HG02571 (cell line): ENCODE data around the gene SDC1.
A peak's percentile ranks its signal among the peaks of the same experiment; 100 is the strongest.

Source experiments
- ATAC-seq: cut with Tn5 transposase; IDR thresholded peaks from one replicate; pipeline ENCODE4 v1.9.1; 2021; ENCODE audit warnings: mild to moderate bottlenecking, moderate library complexity; ENCODE audit not compliant: unreplicated experiment

The SDC1 gene

DNA sequence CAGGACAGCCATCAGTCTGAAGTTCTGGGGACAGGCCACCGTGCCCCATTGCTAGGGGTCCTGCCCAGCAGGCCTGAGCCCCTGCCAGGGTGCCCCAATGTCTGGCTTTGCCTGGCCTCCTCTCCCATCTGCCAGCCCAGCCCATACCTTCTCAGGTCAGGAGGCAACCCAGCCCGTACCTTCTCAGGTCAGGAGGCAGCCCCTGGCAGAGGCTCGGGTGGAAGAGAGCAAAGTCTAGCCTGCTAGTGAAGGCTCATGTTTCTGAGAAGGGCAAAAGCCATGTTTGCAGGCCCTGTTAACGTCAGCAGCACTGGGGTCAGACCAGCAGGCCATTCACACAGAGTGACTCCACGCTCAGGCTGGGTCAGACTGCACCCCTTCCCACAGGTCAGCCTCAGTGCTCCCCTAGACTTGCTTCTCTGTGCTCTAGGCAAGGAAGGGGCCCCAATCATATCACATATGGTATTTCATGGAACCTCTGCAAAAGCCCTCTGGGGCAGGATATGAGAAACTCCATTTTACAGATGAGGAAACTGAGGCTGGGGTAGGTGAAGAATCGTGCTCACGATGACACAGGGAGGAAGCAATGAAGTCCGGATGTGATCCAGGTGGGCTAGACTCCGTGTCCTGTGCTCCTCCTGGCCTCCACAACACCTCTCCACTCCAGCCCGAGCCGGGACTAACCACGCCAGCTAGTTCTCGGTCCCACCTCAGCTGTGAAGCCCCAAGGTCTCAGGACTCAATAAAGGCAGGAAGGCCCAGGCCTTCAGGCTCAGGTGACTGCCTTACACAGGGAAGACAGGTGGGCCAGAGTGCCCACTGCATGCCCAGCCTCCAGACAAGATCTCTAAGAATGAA, 9.5 kb downstream of the SDC1 start:
- no peak for ATAC-seq

DNA sequence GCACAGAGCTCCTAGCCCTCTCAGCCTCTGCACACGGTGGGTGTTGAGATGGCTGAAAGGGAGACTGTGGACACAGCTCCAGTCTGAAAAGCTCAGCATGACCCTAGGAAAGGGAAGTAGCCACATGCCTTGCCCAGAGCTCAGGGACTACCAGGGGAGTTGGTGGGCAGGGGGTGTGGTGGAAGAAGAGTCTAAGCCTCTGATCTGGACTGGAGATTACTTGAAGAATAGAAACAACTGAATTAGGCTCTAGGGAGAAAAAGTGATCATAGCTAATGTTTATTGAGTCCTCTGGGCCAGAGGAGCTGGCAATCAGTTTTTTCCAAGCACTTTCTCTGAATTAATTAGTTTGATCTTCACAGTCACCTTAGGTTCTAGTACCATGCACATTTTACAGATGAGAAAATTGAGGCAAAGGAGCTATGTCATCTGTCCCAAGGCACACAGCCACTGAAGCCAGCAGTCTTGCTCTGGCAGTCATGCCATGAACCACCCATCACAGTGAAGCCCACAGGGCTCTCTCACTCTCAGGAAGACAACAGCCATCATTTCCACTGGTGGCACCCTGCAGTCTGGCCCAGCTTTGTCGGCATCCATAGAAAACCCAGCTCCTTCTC, 10.3 kb downstream of the SDC1 start:
- ATAC-seq: no peak

DNA sequence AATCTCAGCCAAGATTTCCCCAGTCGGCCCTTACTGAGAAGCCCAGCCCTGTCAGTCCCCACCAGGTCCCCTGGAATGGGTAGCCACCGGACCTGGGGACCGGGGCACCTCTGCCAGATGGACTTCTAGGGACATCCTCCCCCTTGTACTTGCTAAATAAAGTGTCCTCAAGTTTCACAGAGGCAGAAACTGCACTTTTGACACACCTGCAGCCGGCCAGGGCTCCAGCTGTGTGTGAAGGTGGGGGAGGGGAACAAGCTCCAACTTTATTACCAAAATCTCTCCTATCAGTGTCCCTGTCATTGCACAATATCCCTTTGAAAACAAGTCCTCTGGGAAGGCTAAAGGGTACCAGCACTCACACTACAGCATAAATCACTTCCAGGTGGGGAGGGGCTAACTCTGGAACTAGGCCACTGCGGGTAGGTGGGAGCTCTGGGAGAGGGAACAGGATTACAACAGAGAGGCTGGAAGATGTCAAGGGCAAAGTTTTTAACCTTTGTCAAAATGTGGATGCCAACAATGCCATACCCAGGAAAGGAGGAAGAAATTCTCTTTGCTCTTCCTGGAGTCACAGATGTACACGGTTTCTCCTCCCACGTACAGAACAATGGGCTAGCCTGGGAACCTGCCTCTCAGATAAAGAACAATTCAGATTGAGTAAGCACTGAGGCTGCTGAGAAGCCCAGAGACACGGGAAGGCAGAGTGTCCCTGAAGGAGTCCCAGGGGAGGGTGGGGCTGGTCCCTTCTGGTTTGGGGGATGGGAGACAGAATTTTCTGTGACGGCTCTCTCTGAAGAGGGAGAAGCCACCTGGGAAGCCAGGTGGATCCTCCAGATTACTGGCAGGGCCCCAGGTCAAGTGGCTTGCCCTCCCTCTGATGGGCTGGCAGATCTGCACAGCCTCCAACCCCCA, 11.0 kb downstream of the SDC1 start:
- no peak for ATAC-seq

DNA sequence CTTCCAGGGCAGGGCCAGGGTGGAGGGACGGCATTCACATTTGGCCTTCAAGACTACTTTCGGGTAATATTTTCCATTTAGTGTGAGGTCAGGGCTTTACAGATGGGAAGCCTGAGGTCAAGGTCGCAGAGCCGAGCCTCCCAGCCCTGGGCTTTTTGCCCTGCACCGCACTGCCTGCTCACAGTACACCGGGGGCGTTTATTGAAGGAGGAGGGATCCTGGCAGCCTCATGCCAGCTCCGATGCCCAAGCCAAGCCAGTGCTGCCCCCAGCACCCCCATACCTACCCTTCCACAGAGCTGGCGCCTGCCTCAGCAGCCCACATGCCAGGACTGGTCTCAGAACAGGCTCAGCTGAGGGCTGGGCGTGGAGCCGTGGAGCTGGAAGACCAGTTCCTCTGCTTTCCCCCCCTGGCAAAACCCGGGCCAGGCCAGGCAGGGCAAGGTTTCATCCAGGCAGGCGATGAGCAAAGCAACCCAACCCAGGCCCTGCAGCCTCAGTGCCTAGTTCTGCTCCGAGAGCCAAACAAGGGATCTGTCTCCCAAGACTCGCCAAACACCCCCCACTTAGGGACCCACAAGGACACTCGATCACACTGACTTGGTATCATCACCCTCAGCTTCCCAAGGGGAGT, 11.9 kb downstream of the SDC1 start:
- no peak for ATAC-seq

DNA sequence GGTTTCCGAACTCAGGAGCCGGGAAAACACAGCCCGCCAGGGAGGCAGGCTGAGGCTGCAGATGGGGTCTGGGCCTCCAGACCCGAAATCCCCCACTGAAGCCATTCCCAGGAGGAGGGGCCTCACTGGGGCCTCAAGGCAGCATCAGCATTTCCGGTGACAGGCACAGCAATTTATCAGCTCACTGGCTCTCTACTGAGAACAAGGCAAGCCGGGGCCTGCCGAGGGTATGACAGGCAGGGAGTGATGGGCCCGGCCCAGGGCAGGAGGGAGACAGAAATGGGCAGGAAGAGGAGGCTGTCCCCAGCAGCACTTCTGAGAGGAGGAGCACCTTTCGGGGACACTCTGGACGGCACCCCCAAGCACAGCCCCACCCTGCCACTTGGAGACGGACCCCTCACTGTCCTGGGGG, 12.5 kb downstream of the SDC1 start:
- ATAC-seq: peak; percentile 40

DNA sequence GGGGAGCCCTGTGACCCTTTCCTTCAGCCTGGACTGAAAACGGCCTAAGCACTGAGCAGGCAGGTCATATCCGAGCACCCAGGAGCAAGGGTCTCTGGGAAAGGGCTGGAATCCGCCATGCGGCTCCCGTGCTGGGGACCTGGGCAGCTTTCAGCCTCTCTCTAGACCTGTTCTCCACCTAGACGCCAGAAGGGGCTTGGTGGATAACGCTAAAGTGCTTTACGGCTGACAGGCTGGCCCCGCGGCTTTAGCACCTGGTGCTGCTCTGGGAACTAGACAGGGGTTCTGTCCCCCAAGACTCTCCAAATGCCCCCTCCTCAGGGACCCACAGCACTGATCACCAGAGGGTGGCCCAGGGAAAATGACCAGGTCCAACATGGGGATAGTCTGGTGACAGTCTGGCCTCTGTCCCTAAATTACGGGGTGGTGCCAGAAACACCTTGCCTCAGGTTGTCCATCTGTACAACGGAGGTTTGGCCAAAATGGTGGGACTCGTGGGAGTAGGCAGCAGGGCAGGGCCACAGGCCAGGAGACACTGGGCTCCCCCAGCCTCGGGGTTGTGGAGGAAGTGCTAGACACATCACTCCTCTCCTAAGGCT, 13.0 kb downstream of the SDC1 start:
- ATAC-seq: no peak

DNA sequence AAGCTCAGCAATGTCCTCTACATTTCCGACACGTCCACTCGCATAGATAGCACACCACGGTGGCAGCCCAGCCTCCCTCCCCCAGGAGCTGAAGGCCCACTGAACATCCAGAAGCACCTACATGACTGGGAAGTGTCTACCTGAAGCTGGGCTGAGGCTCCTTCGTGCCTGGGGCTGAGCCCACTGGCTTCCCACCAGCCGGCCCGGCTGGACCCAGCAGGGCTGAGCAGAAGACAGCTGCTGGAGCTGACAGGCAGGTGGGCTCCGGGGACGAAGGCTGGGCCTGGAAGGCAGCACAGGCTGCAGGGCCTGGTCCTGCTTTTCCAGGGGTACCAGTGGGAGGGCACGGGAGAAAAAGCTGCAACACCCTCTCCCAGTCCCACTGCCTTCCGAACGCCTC, 13.5 kb downstream of the SDC1 start:
- ATAC-seq: no peak

DNA sequence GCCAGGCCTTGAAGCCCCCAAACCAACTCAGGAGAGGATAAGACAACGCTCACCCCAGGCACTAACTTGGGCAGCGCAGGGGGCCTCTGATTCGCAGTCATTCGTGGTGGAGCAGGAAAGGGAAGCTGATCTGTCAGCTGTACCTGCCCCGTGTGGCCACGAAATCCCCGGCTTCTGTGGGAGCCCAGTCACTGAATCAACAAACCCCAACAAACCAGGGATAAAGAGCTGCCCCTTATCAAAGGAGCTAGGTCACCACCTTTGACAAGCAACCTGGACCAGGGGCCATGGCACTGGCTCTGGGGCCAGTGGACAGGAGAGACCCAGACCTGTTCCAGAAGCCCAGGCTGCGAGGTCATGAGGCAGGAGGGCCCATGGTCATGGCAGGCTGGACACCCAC, 14.5 kb downstream of the SDC1 start:
- ATAC-seq: no peak

DNA sequence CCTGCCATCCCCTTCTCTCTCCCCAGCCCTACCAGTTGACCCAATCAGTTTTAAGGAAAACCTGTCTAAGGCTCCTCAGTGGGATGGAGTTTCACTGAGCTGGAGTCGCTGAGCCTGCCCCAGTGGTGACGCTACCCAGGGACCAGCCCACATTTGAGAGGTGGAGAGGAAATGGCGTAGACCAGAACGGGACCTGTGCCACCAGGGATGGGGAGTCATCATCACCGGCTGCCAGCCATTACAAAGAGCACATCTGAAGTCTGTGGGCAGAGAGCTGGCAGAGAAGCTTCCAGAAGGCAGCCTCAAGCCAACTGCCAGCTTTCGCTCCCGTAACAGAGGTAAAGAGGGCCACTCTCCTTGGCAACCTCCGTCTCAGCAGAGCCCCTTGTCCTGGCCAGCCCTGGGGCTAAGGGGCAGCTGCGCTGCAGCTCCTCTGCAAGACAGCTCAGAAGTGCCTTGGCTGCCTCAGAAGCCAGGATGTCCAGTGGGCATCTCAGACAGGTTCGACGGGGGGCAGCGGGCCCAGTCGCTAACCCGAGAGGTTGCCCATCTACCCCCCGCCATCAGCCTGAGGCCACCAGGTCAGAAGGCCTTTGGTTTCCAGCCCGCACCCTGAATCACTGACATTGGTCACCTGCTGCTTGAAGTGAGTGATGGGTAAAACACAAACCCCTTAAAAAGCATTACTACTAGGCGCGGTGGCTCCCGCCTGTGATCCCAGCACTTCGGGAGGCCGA, 15.4 kb downstream of the SDC1 start:
- no peak for ATAC-seq

DNA sequence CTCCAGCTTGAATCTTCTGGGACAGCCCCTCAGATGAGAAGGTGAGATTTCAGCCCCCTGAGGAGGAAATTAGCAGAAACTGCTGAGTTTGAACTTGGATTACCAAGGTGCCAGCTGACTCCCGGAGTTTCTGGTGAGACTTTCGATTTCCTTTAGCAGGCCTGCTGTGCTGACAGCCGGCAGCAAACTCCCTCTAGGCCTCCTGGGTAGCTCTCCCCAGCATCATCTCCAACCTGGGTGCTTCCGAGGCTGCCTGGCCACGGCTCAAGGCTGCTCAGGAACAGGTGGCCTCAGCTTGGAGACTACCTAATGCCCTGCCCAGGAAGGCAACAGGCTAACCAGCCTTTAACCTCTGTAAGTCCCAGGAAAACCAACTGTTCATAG, 16.5 kb downstream of the SDC1 start:
- no peak for ATAC-seq

DNA sequence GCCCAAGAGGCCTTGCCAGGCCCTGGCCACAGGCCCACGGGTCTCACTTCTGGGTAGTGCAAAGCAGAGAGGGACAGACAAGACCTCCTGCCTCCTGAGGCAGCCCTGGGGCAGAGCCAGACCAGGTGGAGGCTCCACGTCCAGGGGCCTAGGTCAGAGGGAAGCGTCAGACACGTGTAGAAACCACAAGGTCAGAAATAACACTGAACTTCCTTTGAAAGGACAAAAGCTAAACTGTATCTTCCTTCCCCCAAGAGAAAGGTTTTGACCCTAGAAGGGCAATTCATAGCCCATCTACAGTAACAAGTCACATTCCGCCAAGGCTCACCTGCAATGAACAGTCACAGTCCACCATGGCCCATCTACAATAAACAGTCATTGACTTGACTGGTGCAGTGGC, 17.9 kb downstream of the SDC1 start:
- peak; percentile 57 for ATAC-seq

DNA sequence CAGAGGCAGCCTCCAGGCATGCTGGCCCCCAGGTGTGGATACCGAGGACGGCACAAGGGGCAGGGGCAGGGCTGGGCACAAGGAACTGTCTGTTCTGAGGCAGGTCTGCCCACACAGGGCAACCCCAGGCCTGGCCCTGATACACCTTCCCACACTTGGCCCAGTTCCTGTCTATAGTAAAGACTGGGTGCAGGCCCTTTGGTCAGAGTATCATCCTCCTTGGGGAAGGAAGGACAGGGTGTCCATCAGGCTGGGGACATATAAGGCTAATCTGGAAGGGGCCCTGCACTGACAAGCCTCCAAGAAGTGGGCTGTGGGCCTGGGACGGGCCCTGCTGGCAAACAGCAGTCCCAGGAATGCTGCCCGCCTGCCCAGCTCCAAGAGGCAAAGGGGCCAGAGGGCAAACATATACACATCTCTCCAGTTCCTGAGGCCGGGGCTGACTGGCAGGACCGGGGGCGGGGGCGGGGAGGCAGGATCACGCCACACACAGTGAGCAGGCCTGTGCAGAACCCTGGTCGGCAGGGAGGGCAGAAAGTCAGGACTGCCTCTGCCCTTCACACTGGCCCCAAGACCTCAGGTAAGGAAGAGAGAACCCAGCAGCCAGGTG, 18.9 kb downstream of the SDC1 start:
- no peak for ATAC-seq

DNA sequence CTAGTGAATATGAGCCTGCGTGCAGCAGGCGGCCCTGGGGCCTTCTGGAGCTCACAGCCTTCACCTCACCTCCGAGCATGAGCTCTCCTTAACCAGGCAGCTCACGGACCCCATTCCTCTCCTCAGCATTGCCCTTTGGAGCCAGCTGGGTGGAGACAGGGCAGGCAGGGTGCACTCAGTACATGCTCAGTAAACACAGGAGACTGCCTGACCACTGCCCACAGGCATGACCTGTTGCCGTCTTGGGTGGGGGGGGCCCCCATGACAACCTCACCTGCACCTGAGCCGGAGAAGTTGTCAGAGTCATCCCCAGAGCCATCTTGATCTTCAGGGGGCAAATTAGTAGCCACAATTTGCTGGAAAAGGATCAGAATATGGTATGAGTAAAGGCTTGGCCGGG, 19.9 kb downstream of the SDC1 start:
- ATAC-seq: no peak

DNA sequence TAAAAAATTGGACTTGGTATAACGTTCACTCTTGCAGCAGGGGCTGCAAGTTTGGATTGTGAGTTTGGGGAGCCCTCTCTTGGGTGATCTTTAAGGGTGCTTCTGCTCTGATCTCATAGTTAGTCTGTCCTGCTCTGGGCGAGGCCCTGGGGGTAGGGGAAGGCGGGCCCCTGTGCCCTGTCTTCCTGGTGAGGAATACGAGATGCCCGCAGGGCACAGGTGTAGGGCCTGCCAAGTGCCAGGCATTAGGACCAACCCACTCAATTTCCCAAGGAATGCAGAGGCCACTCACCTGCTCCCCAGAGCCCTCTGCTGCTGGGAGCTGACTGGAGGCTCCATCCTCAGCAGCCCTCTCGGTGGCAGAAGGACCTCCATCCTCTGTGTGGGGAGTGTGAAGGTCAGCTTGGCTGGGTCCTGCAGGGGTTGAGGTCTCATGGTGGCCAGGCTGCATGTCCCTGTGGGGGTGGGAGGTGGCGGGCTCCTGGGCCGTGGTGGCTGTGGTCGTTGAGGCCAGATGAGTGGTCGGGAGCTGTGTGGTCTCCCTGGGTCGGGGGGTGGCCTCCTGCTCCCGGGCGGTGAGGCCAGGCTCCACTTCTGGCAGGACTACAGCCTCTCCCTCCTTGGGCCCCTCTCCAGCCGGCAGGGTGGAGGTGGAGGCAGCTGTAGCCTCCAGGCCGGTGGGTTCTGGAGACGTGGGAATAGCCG, 21.3 kb downstream of the SDC1 start:
- ATAC-seq: no peak

DNA sequence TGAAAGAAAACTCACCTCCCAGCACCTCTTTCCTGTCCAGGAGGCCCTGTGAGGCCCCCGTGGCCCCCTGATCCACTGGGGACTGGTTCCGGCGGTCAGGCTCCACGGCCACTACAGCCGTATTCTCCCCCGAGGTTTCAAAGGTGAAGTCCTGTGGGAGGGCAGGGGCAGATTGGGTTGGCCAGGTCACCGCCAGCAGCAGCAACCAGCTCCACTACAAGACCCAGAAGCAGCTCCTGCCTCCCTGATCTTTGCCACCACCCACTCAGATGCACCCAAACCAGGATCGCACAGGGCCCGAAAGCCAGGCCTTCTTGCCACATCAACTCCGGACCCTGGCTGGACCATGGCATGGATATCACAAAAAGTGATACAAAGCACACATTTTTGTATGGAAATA, 21.9 kb downstream of the SDC1 start:
- ATAC-seq: no peak

DNA sequence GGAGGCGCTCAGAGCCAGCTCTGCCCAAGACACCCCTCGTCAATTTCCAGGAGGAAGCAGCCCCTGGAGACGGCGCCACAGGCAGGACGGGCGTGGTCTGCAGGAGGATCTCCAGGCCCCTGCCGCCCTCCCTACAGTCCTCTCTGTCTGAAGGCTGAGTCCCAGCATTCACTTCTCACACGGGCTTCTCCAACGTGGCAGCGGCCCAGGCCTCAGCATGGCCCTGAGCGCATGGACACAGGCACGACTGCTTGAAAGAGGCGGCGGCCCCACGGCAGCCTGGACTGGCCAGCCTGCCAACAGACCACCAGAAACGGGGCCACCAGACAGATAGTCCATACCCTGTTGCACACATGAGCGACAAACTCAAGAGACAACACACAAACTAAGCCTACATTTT, 23.3 kb downstream of the SDC1 start:
- no peak for ATAC-seq

DNA sequence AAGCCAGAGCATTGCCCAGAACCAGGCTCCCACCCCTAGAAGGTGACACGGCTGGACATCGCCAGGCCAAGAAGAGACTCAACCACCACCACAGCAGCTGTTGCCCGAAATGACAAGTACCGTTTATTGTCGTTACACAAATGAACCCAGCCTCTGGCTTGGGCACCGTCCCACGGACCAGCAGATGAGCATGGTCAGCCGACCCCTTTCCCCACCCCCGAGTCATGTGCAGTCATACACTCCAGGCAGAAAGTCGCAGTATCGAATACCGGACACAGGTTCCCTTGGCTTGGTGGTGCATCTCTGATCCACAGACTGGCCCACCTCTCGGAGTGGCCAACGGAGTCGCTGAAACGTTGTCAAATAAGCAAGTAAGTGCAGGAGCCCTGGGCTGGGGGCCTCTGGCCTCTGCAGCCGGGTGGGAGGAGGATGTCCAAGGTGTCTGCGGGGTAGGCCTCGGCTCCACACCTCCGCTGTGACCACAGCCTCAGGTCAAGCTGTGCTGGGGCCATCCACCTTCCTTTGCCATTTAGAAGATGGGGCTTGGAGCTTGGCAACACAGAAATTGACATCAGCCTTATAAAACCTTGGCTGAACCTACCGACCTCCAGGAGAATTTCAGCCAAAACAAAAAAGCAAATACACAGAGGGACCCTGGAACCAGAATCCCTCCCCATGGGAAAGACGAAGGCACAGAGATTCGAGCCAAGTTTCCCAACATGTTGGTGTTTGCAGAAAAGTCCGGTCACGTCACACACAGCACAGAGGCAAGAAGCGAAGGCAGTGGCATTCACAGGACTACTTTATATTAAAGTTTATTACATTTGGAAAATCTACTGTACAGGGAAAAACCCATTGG, 24.0 kb downstream of the SDC1 start:
- no peak for ATAC-seq

DNA sequence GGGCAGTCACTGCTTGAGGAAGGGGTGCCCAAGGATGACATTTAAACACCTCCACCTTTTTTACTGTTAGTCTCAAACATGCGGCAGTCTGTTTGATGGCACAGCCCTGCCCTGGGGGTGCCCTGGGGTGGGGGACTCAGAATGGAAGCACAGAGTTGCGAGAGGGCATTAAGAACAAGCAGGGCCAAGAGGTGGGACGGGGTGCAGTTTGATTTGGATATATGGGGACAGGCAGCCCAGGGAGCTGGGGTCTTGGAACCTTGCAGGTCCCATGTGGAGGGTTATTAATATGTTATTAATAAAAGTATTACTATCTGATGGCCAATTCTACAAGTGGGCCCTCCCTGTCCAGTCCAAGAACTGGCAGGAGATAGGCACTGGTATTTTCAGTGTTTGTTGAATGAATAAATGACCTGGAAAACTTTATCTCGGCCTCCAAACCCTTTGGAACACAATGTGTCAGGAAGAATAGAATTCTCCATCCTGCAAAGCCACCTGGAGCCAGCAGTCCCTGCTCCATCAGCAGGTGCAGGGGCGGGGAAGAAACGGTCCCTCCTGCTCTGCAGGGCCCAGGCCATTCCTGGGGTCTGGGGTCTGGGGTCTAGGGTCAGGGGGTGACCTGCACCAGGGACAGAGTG, 25.2 kb downstream of the SDC1 start:
- ATAC-seq: no peak
